ENCODE results near the gene OCRL. TPM values are rescaled to one million over a fixed set of nuclear protein-coding genes. Genes with fewer than 3 reads are reported as not detected.

The OCRL gene
- total and polyA plus RNA-seq, 3 donors from 2014 or later, result 67.9 to 94.1 (median 88.2) TPM

- no peaks in the 10 kb centered on the region for H3K4me1 ChIP-seq
- TF ChIP-seq CTCF (IDR thresholded peaks at IDR 0.05) (no peak), POLR2A (IDR thresholded peaks at IDR 0.05) (no peak)
- H3K27me3 ChIP-seq, result no peaks in the 10 kb centered on the region
- intact Hi-C loops (cut with DNase I; ENCODE audit: low total_unique reads), result no loop called here
- no peak overlapping the region for H3K4me3 ChIP-seq
- H3K9me3 ChIP-seq, result no peaks in the 10 kb centered on the region
- H3K27ac ChIP-seq, result no peak overlapping the region
- no peaks in the 10 kb centered on the region for H3K36me3 ChIP-seq (ENCODE audit: low read depth, missing control alignments)
- no peak for DNase-seq
Observed at GRCh38 chrX:129613596-129613995, 73.5 kb downstream of the OCRL start.

GRCh38 chrX:129614481-129615255 lies 74.6 kb downstream of the OCRL start:
- Histone ChIP-seq H3K9me3 (no peaks in the 10 kb centered on the region), H3K4me3 (no peak overlapping the region), H3K36me3 (ENCODE audit: low read depth, missing control alignments) (no peaks in the 10 kb centered on the region), H3K27ac (no peak overlapping the region), H3K4me1 (no peaks in the 10 kb centered on the region), H3K27me3 (no peaks in the 10 kb centered on the region)
- no peak for TF ChIP-seq POLR2A (IDR thresholded peaks at IDR 0.05)
- TF ChIP-seq CTCF (IDR thresholded peaks at IDR 0.05), result no peak
- intact Hi-C loops (cut with DNase I; ENCODE audit: low total_unique reads), result no loop called here
- DNase-seq, result no peak
- 96% methylated on average over 2 to 5 of the region's 5 CpGs for WGBS, 2 donors

- TF ChIP-seq CTCF (IDR thresholded peaks at IDR 0.05) (no peak), POLR2A (IDR thresholded peaks at IDR 0.05) (no peak)
- no peak for DNase-seq
- WGBS, 2 donors, result 87 to 88% methylated on average over 6 of the region's 6 CpGs
- H3K9me3 ChIP-seq, result no peaks in the 10 kb centered on the region
- no peak overlapping the region for H3K27ac ChIP-seq
- no peaks in the 10 kb centered on the region for H3K4me1 ChIP-seq
- no peaks in the 10 kb centered on the region for H3K36me3 ChIP-seq (ENCODE audit: low read depth, missing control alignments)
- H3K4me3 ChIP-seq, result no peak overlapping the region
- intact Hi-C loops (cut with DNase I; ENCODE audit: low total_unique reads), result no loop called here
- no peaks in the 10 kb centered on the region for H3K27me3 ChIP-seq
Observed at GRCh38 chrX:129617420-129617819, 77.4 kb downstream of the OCRL start.

GRCh38 chrX:129618997-129619396 lies 78.9 kb downstream of the OCRL start:
- WGBS, 2 donors, result 93% methylated on average over 4 of the region's 4 CpGs; no CpG with 5 or more reads in 1 of the 2 donors
- no peak overlapping the region for H3K27ac ChIP-seq
- no peak for DNase-seq
- intact Hi-C loops (cut with DNase I; ENCODE audit: low total_unique reads), result no loop called here
- TF ChIP-seq POLR2A (IDR thresholded peaks at IDR 0.05), result no peak
- TF ChIP-seq CTCF (IDR thresholded peaks at IDR 0.05), result no peak
- no peaks in the 10 kb centered on the region for H3K4me1 ChIP-seq
- H3K9me3 ChIP-seq, result no peaks in the 10 kb centered on the region
- H3K27me3 ChIP-seq, result no peaks in the 10 kb centered on the region
- H3K4me3 ChIP-seq, result no peak overlapping the region
- H3K36me3 ChIP-seq (ENCODE audit: low read depth, missing control alignments), result no peaks in the 10 kb centered on the region

GRCh38 chrX:129622757-129623301 lies 82.8 kb downstream of the OCRL start:
- Histone ChIP-seq H3K9me3 (no peaks in the 10 kb centered on the region), H3K4me1 (no peaks in the 10 kb centered on the region), H3K4me3 (no peak overlapping the region), H3K27ac (no peak overlapping the region), H3K36me3 (ENCODE audit: low read depth, missing control alignments) (no peaks in the 10 kb centered on the region), H3K27me3 (no peaks in the 10 kb centered on the region)
- WGBS, 2 donors, result 60 to 84% methylated on average over 1 to 9 of the region's 10 CpGs
- TF ChIP-seq POLR2A (IDR thresholded peaks at IDR 0.05) (no peak), CTCF (IDR thresholded peaks at IDR 0.05) (no peak)
- intact Hi-C loops (cut with DNase I; ENCODE audit: low total_unique reads), result no loop called here
- no peak for DNase-seq

Data from testis (tissue), 3 donors.